Keratinocyte (primary cell): ENCODE measurements around the gene PRSS16. TPM values are rescaled to one million over a fixed set of nuclear protein-coding genes. Genes with fewer than 3 reads are reported as not detected.
"Not testable (repeated sequence)": the region's sequence is repeated elsewhere in the genome, so short reads cannot be mapped to it uniquely, and the experiment has no call there.

Experiments used
- DNase-seq: peaks from one replicate; pipeline ENCODE4 v3.0.0-alpha.2; 2011; ENCODE audit warnings: low read depth, missing footprints, low spot score
- FAIRE-seq: peaks from 2 replicates; lab custom pipeline; 2011; peaks lifted over from hg19 to GRCh38; lab: Jason Lieb, UNC
- H2AFZ ChIP-seq: 2 replicates; pipeline ENCODE4 v1.6.0; 2012; ENCODE audit warnings: low read length, control low read depth, inconsistent platforms; ENCODE audit not compliant: control insufficient read depth
- H3K27ac ChIP-seq: 2 replicates; pipeline ENCODE4 v1.5.1; 2011; ENCODE audit warnings: low read length; ENCODE audit not compliant: control insufficient read depth, insufficient read depth
- H3K27me3 ChIP-seq: 3 replicates; pipeline ENCODE4 v1.6.0; 2011; ENCODE audit warnings: low read length; ENCODE audit not compliant: control insufficient read depth, insufficient read depth; ENCODE audit errors: extremely low read depth
- H3K36me3 ChIP-seq, 2 experiments: 2 replicates in 1 of 2; 3 replicates in 1 of 2; pipeline ENCODE4 v1.5.1; 2011; ENCODE audit warnings: low read length in 2 of 2, mild to moderate bottlenecking in 1 of 2; ENCODE audit not compliant: control insufficient read depth in 2 of 2, insufficient read depth in 2 of 2; ENCODE audit errors: extremely low read depth in 1 of 2
- H3K4me1 ChIP-seq: 3 replicates; pipeline ENCODE4 v1.5.1; 2011; ENCODE audit warnings: low read length; ENCODE audit not compliant: control insufficient read depth, insufficient read depth; ENCODE audit errors: extremely low read depth
- H3K4me2 ChIP-seq: 3 replicates; pipeline ENCODE4 v1.6.0; 2011; ENCODE audit warnings: low read depth, low read length; ENCODE audit not compliant: control insufficient read depth, insufficient read depth; ENCODE audit errors: extremely low read depth
- H3K4me3 ChIP-seq, 3 experiments: fragments of 200-600 bp in 1 of 3; sonication (generic) in 1 of 3; 2 replicates in 2 of 3; 3 replicates in 1 of 3; pipeline ENCODE4 v1.5.1; 2011 to 2016; ENCODE audit warnings: low read length in 3 of 3, mild to moderate bottlenecking in 3 of 3, control low read depth in 2 of 3, inconsistent platforms in 1 of 3, low read depth in 1 of 3, mixed read lengths in 1 of 3, mixed run types in 1 of 3, moderate library complexity in 1 of 3; ENCODE audit not compliant: control insufficient read depth in 2 of 3, insufficient read depth in 2 of 3; ENCODE audit errors: extremely low read depth in 1 of 3
- H3K79me2 ChIP-seq: 2 replicates; pipeline ENCODE4 v1.6.0; 2012; ENCODE audit warnings: low read length; ENCODE audit not compliant: control insufficient read depth, insufficient read depth
- H3K9ac ChIP-seq: 3 replicates; pipeline ENCODE4 v1.6.0; 2011; ENCODE audit warnings: low read length; ENCODE audit not compliant: control insufficient read depth, insufficient read depth; ENCODE audit errors: extremely low read depth
- H3K9me1 ChIP-seq: 3 replicates; pipeline ENCODE4 v1.6.0; 2011; ENCODE audit warnings: low read length; ENCODE audit not compliant: control insufficient read depth, insufficient read depth; ENCODE audit errors: extremely low read depth
- H3K9me3 ChIP-seq: 2 replicates; pipeline ENCODE4 v1.5.1; 2012; ENCODE audit warnings: low read depth, low read length; ENCODE audit not compliant: control insufficient read depth
- H4K20me1 ChIP-seq: 3 replicates; pipeline ENCODE4 v1.6.0; 2011; ENCODE audit warnings: low read length; ENCODE audit not compliant: control insufficient read depth, insufficient read depth; ENCODE audit errors: extremely low read depth
- CTCF ChIP-seq, 3 experiments: IDR thresholded peaks in 1 of 3; conservative IDR thresholded peaks in 1 of 3; optimal IDR thresholded peaks in 1 of 3; 2 replicates in 2 of 3; 3 replicates in 1 of 3; pipeline versions ENCODE3 to v1.5.1; 2011; ENCODE audit warnings: low read length in 3 of 3, mild to moderate bottlenecking in 3 of 3, moderate library complexity in 2 of 3, control low read depth in 1 of 3, inconsistent platforms in 1 of 3; ENCODE audit not compliant: insufficient read depth in 2 of 3; ENCODE audit errors: extremely low read depth in 1 of 3
- EZH2 ChIP-seq: IDR thresholded peaks from one replicate; pipeline ENCODE4 v1.6.1; 2012; ENCODE audit warnings: inconsistent platforms, mild to moderate bottlenecking, low read length, moderate library complexity
- dilution Hi-C: fragments of 300-500 bp; cut with MboI; formaldehyde crosslinking; loops from one replicate; pipeline ENCODE4 v1.7.0; 2020; ENCODE audit warnings: low sequenced_read_pairs; ENCODE audit not compliant: extremely low pct_ligation_motif_present
- polyA plus RNA-seq, 5 experiments: library from polyadenylated mRNA; depleted of rRNA in 3 of 5; stranded (reverse) in 3 of 5; stranded (forward) in 1 of 5; unstranded in 1 of 5; fragments of >200 nt; gene quantifications; 1 replicate in 1 of 5; 2 replicates in 3 of 5; 3 replicates in 1 of 5; pipeline versions ENCODE4 v1.2.1 to v1.2.3, GENCODE V29; 2011 to 2012; ENCODE audit warnings: missing spikeins in 2 of 5, low read depth in 1 of 5, low replicate concordance in 1 of 5

Gene PRSS16
- polyA plus RNA-seq, 1 donor (not counting 4 experiments of a cell fraction or from before 2014, with no cell fraction given) = 8.9 TPM

- Histone ChIP-seq H3K9me3 (no peaks in the 10 kb centered on the region), H3K27me3 (no peaks in the 10 kb centered on the region), H3K36me3 (no peaks in the 10 kb centered on the region), H3K9ac (no peak overlapping the region), H3K79me2 (no peaks in the 10 kb centered on the region), H3K4me2 (no peak overlapping the region), H2AFZ (no peak overlapping the region), H3K4me1 (no peaks in the 10 kb centered on the region), H3K4me3 (no peak overlapping the region), H3K9me1 (no peaks in the 10 kb centered on the region), H3K27ac (no peak overlapping the region), H4K20me1 (no peaks in the 10 kb centered on the region)
- dilution Hi-C loops = no loop called here
- TF ChIP-seq EZH2 = no peak
- no peak for TF ChIP-seq CTCF (optimal IDR thresholded peaks at IDR 0.05 in 1 of 3, IDR thresholded peaks at IDR 0.05 in 1 of 3, conservative IDR thresholded peaks at IDR 0.05 in 1 of 3; ENCODE audit: extremely low read depth in 1 of 3, insufficient read depth in 2 of 3, low read length in 3 of 3)
- FAIRE-seq (no peak), DNase-seq (no peak)
These were observed 38.3 kb upstream of the PRSS16 start for GRCh38 chr6:27209196-27209595.

- Histone ChIP-seq H3K4me3 (no peak overlapping the region), H4K20me1 (no peaks in the 10 kb centered on the region), H3K9me1 (no peaks in the 10 kb centered on the region), H3K4me2 (no peak overlapping the region), H3K36me3 (no peaks in the 10 kb centered on the region), H3K9ac (no peak overlapping the region), H3K27me3 (no peaks in the 10 kb centered on the region), H3K4me1 (no peaks in the 10 kb centered on the region), H3K9me3 (no peaks in the 10 kb centered on the region), H2AFZ (no peak overlapping the region), H3K27ac (no peak overlapping the region), H3K79me2 (no peaks in the 10 kb centered on the region)
- TF ChIP-seq EZH2 = no peak
- no peak for TF ChIP-seq CTCF (optimal IDR thresholded peaks at IDR 0.05 in 1 of 3, IDR thresholded peaks at IDR 0.05 in 1 of 3, conservative IDR thresholded peaks at IDR 0.05 in 1 of 3; ENCODE audit: extremely low read depth in 1 of 3, insufficient read depth in 2 of 3, low read length in 3 of 3)
- dilution Hi-C loops = no loop called here
- DNase-seq (no peak), FAIRE-seq (no peak)
These were observed 37.7 kb upstream of the PRSS16 start for GRCh38 chr6:27209659-27210269.

- not testable (repeated sequence) for H3K4me3 ChIP-seq
These were observed 34.4 kb upstream of the PRSS16 start for GRCh38 chr6:27213091-27213517.

More at GRCh38 chr6:27213091-27213517, 34.4 kb upstream of the PRSS16 start:
- H3K9ac ChIP-seq, H3K36me3 ChIP-seq, H3K9me3 ChIP-seq, H3K79me2 ChIP-seq, H3K9me1 ChIP-seq, dilution Hi-C loops, H3K4me2 ChIP-seq, H2AFZ ChIP-seq, DNase-seq, H3K4me1 ChIP-seq, H3K27me3 ChIP-seq, H3K27ac ChIP-seq, FAIRE-seq, H4K20me1 ChIP-seq: not testable (repeated sequence)
